GM21515 (cell line): Measurements from ENCODE around the gene BOC.

ENCODE experiments used
- ATAC-seq: cut with Tn5 transposase; IDR thresholded peaks from one replicate; pipeline ENCODE4 v1.9.1; 2021; ENCODE audit not compliant: unreplicated experiment

Gene BOC

DNA sequence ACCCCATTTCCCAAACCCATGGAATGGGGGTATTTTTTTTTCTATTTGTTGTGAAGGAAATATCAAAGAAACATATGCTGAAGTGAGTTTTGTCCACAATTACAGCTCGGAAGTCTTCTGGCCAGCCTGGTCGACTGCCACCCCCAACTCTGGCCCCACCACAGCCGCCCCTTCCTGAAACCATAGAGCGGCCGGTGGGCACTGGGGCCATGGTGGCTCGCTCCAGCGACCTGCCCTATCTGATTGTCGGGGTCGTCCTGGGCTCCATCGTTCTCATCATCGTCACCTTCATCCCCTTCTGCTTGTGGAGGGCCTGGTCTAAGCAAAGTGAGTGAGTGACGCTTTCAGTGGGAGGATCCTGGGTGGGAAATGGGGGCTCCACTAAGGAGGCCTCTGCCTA, 71.9 kb downstream of the BOC start:
- ATAC-seq = no peak

DNA sequence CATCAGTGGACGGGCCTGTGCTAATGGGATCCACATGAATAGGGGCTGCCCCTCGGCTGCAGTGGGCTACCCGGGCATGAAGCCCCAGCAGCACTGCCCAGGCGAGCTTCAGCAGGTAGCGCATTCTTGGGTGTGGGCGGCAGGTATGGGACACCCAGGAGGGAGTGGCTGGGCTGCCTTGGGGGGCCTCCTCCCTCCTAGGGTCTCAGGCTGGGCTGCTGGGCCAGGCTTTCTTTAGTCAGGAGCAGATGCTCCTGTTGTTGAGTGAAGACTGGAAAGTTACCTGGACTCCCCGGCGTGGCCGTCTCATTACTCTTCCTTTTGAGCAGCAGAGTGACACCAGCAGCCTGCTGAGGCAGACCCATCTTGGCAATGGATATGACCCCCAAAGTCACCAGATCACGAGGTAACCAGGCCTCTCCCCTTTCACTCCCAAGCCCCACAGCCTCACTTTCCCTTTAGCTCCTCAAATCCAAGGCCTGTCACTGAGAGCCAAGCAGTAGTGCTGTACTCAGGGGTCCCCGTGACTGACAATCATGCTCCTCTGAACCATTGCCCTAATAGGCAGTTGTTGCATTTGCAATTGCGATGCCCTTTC, 73.2 kb downstream of the BOC start:
- ATAC-seq = no peak

DNA sequence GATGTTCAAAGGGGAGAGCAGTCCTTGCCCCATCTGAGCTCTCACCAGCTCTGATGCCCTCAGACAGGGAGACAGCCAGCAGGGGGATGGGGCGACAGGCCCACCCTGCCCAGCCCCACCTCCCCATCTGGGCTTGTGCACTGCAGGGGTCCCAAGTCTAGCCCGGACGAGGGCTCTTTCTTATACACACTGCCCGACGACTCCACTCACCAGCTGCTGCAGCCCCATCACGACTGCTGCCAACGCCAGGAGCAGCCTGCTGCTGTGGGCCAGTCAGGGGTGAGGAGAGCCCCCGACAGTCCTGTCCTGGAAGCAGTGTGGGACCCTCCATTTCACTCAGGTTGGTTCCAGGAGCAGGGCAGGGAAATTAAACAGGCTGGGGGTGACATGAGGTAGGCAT, 73.9 kb downstream of the BOC start:
- ATAC-seq = no peak

DNA sequence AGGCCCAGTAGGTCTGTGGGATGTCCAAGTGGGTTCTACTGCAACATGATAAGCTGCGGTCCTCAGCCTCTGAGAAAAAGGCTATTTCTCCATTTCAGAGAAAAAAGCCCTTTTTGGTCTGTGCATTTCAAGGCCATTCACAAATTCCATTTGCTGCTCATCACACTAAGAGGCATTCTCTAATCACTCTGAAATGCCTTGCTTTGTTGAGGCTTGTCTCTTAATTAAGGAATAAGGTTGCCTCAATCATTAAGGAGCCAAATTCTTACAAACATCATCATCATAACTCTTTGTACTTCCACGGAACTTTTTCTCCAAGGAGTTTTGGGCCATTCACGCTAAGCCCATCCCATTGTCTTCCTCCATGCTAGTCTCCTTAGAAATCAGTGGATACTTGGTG, 74.4 kb downstream of the BOC start:
- no peak for ATAC-seq

DNA sequence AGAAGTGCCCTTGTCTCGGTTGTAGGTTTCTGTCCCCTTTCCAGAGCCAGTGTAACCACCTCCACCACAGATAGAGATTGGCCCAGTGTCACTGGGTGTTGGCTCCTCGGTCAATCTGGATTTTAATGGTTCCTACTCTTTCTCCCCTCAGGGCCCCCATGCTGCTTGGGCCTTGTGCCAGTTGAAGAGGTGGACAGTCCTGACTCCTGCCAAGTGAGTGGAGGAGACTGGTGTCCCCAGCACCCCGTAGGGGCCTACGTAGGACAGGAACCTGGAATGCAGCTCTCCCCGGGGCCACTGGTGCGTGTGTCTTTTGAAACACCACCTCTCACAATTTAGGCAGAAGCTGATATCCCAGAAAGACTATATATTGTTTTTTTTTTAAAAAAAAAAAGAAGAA, 75.2 kb downstream of the BOC start:
- no peak for ATAC-seq

DNA sequence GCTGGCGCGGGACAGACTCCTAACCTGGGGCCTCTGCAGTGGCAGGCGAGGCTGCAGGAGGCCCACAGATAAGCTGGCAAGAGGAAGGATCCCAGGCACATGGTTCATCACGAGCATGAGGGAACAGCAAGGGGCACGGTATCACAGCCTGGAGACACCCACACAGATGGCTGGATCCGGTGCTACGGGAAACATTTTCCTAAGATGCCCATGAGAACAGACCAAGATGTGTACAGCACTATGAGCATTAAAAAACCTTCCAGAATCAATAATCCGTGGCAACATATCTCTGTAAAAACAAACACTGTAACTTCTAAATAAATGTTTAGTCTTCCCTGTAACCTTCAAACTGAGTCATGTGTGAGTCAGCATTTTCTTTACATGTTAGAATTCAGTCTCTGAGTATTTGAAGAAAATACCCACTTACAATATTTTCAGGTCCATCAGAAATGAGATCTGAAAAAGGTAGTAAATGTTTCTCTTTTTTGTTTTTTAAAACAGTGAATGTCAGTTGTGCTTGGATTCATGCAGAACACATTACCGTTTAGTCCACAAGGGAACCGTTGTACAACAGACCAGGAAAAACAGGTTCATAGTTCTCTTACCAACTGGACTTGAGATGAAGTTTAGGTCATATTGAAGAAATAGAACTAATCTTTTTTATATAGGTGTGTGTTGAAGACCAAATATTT, 75.9 kb downstream of the BOC start:
- ATAC-seq = no peak

DNA sequence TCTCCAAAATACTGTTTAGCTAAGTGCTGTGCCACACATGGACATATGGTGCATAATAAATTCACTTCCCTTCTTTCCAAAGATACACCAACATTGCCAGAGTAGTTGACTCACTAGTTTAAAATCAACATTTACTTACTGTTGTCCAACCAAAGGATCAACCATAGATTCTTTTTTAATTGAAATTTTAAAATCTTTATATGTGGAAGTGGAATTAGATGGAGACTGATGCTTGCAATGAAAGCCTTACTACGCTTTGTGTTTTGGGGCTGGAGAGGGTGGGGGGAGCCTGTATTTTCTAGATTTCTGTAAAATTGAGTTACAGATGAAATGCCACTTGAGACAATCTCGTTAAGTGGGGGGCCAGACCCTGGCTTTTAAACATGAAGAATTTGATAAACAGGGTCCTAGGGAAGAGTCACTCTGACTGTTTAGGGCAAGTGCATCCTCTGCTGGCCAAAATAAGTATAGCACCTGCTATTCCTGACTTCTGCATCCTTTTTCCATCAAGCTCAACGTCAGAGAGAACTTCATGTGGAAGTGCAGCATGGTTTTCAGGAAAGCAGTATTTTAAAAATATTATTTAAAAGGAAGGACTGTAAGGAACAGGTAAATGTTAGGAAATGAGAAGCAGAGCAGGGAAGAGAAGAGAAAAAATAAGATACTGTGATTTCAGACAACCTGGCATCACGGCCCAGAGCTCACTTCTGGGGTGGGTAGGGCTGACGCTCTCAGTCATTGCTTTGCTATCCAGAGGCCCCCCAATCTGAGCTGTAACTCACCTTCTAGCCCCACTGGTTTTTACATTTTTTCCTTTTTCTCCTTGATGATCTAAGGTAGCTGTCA, 76.7 kb downstream of the BOC start:
- no peak for ATAC-seq

DNA sequence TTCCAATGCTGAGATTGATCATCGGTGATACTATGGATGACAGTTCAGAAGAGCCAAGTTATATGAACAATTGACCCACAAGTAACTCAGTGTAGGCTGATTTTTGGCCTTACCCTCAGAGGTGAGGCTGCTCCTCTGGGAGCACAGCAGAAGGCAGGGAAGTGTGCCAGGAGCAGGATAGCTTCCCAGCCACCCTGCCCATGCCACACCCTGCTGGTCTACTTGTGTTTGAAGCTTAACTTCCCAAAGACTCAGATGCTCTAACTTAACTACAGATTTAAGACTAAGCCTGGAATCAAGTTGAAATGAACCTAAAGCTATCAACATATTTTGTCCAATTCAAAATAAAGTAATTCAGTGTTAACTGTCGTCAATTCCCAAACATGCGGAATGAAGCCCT, 77.5 kb downstream of the BOC start:
- no peak for ATAC-seq

DNA sequence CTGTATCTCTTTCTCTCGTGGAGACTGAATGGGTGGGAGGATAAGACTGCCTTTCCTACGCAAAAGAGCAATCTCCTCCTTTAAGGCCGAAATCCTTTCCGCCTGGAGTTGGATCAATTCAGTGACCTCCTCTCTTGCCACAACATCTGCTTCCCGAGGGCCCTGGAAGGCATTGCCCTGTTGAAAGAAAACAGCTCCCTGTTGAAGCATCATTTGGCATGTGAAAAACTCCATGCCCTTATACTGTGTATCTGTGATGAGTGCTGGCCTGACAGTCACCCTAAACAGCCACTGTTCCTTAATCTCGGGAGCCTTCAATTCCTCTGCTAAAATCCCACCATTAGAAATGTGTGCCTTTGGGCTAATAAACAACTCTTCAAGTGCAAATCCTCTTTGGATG, 80.2 kb downstream of the BOC start:
- ATAC-seq = no peak

DNA sequence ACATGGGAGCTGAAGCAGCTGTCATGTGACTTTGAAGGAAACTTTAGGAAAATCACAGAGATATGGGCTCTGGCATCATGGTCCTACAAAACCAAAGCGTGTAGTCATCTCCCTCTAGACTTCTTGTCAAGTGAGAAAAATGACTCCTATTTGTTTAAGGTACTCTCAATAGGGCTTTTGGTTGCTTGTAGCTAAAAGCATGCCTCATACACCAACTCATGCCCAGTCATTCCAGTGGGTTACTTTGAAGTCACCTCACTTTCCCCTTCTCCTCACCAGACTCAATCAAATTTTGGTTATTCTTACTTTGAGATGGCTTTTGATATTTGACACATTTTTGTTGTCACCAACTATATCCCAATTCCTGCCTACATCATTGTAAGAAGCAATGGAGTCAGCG, 81.6 kb downstream of the BOC start:
- no peak for ATAC-seq

DNA sequence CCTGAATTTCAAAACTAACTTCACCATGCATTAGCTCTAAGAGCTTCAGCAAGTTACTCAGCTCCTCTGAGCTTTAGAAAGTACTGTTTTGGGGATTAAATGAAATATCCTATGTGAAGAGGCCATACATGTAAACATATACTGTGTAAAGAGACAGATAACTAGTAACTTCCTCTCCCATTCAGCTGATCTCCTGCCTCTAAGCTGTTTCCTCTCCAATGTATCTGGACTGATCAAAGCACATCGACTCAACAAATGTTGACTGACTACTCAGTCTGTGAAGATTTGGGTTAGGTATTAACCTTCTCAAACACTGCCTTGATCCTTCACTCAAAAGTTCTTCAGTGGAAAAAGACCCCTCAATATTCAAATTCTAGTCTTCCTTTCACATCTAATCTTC, 82.0 kb downstream of the BOC start:
- no peak for ATAC-seq

DNA sequence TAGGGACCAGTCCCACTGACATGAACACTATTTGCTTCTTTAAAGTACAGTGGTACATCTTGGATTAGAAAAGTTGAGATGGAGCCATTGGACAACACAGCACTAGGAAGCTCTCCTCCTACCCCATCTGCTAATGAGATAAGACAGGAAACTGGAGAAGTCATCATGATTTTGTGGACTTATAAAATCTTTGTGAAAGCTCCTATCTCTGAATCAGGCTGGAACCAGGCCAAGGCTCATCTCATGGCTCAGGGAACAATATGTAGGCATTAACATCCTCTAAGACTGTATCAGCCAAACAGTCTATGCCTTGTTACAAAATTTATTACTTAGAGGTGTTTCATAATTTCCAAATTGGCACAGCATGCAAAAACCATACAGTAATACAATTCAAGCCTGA, 84.1 kb downstream of the BOC start:
- ATAC-seq = no peak

DNA sequence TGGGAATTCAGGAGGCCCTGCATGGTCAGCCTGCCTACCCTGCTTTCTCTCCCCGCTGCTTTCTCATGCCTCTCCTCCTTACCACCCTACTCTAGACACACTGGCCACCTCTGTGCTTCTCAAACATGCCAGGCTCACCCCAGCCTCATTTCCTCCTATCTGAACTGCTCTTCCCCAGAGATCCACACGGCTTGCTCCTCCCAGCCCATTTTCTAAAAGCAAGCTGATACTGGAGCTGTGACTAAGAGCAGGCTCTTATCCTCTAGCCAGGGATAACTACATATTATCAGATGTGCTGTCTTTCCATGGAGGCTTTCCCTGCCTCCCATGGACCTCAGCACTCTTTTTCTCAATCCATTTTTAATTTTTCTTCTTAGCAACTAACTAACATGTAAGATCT, 85.9 kb downstream of the BOC start:
- no peak for ATAC-seq

DNA sequence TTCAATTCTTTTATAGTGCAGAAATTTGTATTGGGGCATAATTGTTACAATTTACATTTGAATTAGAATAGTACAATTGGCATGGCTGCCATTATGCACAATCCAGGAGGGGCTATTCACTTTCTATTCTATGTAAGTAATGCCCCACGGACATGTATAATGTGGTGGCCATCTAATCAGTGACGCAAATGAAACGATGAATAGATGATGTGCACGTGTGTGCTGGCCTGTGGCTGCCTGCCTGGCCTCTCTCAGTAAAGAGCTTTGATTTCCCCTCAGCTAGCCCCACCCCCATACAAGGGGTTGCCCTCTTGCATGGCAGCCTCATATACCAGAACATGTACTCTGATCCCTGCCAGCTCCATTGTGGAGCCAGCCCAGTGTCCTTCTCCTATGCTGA, 86.5 kb downstream of the BOC start:
- no peak for ATAC-seq

DNA sequence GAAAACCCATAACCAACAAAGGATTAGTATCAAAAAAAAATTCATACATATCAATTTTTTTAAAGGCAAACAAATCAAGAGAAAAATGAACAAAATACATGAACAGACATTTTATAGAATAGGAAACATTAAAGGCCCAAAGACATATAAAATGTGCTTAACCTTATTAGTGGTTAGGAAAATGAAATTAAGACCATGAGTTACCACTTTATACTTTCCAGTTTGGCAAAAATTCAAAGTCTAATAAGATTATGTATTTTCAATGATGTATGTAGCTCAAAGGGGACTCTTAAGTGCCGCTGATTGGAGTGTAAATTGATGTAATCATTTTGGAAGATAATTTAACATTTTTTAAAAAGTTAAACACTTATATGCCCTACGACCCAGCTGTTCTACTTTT, 89.2 kb downstream of the BOC start:
- no peak for ATAC-seq

DNA sequence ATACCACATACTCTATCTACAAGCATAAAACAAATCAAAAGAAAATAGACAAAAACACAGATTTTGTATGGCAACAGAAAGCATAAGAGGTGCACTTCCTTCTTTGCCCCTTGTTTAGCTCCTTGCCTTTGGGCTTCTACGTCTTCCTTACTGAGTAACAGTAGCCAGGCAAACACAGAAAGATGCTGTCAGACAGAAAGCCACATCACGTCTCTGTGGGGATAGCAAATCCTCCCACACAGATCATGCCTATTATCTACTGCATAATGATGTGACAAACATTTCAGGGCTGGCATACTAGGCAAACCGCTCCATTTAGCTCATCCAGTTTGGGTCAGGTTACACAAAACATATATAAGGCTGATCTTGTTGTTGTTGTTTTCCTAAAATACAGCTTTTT, 92.7 kb downstream of the BOC start:
- ATAC-seq = no peak

DNA sequence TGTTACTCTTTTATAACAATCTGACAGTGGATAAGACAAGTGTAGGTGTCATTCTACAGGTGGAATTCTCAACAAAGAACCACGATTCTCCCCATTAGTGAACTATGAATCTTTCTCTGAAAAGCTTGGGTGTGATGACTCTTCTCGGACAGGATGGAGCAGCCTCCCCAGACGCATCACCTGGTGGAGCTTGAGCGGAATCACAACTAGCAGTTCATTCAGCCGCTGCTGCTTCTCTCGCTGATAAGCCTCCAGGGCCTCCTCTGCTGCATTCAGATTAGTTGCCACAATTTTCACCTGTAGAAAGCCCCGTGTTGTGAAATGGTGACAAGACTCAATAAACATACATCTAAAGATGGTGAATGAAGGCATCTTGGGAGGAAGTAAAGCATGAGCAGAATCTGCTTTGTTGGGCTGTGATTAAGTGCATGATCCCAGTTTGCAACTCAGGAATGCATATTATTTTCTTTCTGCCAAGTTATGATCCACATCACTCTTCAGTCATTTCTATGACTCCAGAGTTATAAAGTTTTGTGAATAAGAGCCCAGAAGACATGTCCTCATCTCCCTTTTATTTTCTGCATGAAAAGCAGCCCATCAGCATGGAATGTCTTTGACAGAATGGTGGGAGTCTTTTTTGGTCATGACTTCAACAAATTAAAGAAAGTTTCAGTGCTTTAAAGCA, 93.6 kb downstream of the BOC start:
- no peak for ATAC-seq

DNA sequence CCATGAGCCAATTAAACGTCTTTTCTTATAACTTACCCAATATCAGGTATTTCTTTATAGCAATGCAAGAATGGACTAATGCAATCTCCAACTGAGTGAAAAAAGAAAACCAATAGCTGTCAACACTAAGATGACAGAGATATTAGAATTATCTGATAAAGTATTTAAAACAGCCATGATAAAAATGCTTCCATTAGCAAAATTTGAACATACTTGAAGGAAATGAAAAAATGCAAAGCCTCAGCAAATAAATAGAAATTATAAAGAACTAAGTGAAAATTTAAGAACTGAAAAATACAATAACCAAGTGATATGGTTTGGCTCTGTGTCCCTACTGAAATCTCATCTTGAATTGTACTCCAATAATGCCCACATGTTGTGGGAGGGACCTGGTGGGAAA, 99.6 kb downstream of the BOC start:
- no peak for ATAC-seq

DNA sequence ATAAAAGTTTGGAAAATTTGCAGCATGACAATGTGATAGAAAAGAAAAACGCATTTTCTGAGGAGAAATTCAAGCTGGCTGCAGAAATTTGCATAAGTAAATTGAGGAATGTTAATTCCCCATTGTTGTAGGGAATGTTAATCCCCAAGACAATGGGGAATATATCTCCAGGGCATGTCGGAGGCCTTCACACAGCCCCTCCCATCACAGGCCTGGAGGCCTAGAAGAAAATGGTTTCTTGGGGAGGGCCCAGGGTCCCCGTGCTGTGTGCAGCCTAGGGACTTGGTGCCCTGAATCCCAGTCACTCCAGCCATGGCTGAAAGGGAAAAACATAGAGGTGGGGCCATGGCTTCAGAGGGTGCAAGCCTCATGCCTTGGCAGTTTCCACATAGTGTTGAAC, 101.1 kb downstream of the BOC start:
- ATAC-seq = no peak

DNA sequence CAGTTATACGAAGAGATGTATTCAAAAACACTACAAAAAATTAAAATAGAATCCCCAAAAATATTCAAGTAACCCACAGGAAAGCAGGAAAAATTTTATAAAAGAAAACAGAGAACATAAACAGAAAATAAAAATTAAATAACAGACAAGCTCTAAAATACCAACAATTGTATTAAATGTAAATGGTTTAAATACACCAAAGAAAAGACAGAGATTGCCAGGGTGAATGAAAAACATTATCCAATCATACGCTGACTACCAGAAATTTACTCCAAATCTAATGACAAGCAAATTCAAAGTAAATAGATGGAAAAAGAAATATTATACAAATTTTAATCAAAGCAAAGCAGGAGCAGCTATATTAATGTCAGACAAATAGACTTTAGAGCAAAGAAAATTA, 103.6 kb downstream of the BOC start:
- no peak for ATAC-seq

DNA sequence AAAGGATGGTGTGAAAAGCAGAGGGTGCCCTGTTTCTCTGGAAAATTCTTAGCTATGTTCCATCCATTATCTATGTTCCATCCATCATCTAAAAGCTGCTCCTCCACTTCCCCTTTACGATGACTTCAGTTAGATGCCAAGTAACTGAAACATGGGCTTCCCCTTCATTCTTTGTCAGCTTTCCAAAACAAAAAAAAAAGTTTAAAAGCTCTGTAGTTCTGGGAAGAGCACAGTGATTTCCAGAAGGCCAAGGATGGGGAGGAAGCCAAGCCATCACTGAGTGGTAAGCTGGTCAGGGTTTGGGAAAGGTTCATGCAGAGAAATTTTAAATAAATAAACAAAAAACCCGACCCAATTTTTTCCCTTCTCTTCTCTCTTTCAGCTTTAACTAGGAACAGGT, 118.4 kb downstream of the BOC start:
- no peak for ATAC-seq

DNA sequence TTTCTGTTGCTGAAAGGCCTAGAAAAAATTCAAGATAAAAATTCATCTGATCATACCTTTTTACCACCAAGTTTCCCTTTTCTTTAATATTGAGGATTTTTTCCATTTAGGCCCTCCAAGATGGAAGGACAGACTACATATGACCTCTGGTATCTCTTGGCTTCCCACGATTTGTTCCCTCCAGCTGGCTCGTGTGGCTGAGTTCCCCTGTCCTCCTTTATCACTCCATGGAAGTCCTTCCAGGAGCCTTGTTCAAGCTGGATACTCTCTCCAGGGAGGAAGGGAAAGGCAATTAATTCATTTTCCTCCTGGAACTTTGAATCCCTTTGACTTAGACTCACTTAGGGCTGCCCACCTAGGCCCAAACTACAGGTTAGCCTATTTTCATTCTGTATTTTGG, 119.4 kb downstream of the BOC start:
- no peak for ATAC-seq
